Embryonic facial prominence (tissue), 1 donor: ENCODE data around the gene TMEM244.
"Not testable (repeated sequence)": the region's sequence is repeated elsewhere in the genome, so short reads cannot be mapped to it uniquely, and the experiment has no call there.

Experiments used
- DNase-seq: peaks from one replicate; pipeline ENCODE4 v3.0.0-alpha.2; 2016; ENCODE audit errors: extremely low spot score

TMEM244 gene

GRCh38 chr6:129867403-129867802 is 6.3 kb upstream of the TMEM244 start:
- DNase-seq: no peak

GRCh38 chr6:129866688-129867087 is 5.6 kb upstream of the TMEM244 start:
- no peak for DNase-seq

DNA sequence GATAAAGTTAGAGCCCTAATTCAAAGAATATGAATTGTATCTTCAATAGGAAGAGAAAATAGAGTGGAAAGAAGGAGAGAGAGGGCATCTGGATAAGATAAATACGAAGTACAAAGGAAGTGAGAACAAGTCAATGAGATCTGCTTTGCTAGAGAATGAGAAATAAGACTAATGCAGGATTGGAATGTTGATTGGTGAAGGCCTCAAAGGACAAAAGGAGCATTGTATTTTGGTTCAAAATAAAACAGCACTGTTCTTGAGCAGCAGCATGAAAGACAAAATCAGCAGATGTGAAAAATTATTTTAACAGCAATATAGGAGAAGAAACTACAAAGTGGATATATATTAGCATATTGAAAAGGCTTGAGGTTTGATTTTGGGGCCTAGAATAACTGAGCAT is 5.1 kb upstream of the TMEM244 start:
- DNase-seq: no peak

DNA sequence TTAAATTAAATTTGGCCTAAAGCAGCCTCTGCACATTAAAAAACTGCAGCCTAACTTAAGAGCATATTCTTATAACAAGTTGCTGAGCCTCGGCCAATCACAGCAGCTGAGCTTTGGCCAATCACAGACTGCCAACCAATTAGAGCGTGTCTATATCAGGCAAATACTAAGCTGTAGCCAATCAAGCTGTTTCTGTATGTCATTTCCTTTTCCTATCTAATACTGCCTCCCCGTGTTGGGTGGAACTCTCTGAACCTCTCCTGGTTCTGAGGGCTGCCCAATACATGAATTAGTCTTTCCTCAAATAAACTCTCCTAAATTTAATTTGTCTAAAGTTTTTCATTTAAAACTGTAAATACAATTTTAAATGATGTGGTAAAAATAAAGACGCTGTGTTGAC is 3.9 kb upstream of the TMEM244 start:
- DNase-seq: no peak

GRCh38 chr6:129863664-129864063 is 2.5 kb upstream of the TMEM244 start:
- DNase-seq: no peak

- DNase-seq: no peak
These were observed 1.6 kb downstream of the TMEM244 start for GRCh38 chr6:129859524-129859923.

DNA sequence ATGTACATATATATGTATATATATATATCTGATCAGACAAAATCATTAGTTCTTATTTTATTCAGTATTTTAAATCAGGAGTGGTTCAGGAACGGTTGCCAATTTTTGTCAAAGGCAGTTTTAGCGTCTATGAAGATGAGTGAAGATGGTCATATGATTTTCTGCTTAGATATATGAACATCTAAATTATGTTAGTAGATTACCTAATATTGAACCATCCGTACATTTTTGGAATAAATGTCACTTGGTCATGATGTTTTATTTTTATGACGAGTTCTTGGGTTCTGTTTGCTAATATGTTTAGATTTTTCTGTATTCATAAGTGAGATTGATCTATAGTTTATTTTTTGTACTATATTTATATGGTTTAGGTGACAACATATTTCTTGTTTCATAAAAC is 3.3 kb downstream of the TMEM244 start:
- no peak for DNase-seq

- no peak for DNase-seq
These were observed 7.0 kb downstream of the TMEM244 start for GRCh38 chr6:129853996-129854711.

DNA sequence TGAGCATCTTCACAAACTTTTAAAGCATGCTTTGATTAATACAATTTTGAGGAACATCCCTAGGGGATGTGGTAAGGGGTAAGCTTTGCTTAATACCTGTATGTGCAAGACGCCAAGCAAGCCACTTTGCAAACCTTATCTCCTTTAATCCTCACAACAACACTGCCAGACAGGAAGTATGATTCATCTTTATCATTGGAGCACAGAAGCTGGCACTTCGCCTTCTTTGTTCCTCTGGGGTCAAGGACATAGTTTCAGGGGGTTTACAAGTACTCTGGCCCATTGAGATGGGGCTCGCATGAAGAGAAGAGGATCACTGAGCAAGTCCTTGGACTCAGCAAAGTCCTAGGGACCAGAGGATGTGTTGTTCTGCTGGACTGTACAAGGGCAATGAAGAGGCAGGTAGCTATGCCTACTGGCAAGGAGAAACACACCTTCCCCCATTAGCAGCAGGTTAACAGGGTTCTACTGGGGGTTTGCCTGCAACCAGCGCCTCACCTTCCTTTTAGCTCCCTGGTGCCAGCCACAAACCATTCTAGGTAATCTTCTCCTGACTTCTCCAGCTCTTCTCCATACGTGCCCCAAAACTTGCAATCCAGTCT is 8.8 kb downstream of the TMEM244 start:
- no peak for DNase-seq

GRCh38 chr6:129849456-129849855 is 11.7 kb downstream of the TMEM244 start:
- no peak for DNase-seq

GRCh38 chr6:129846761-129847160 is 14.4 kb downstream of the TMEM244 start:
- DNase-seq: no peak

GRCh38 chr6:129845696-129846095 is 15.4 kb downstream of the TMEM244 start:
- no peak for DNase-seq

- DNase-seq: no peak
These were observed 16.8 kb downstream of the TMEM244 start for GRCh38 chr6:129844118-129844891.

DNA sequence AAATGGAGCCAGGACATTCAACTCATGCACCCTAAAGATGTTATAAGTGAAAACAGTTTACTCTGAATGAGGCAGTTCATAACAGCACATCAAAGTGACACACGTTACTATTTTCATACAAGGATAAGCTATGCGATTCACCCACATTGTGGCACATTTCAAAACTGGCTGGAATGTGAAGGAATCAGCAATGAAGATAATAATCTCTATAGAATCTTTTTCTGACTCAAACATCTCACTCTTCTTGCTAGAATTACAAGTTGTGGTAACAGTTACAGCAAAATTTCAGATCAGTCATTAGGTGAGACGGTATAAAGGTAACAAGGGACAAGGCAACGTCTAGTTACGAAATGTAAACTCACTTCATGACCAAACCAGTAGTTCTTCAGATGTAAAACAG is 17.5 kb downstream of the TMEM244 start:
- DNase-seq: no peak

DNA sequence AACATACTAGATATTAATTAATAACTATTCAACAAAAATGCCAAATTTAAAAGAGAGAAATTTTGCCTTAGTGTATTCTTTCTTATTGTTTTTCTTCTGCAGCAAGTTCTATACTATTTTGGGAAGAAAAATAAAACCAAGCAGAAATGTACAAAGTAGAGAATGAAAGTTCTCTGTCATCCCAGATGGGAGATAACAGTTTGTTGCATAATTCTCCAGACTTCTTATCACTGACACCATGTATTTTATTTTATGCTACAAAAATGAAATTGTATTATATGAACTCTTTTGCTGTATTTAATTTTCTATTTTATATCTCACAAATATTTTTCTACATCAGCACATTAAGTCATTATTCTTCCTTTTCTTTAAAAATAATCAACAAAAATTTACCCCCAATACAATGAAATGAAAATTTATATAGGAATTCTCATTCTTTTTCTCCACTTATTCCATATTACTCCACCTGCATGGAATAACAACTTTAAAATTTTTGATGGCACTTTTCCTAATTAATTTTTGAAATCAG is 18.2 kb downstream of the TMEM244 start:
- no peak for DNase-seq

DNA sequence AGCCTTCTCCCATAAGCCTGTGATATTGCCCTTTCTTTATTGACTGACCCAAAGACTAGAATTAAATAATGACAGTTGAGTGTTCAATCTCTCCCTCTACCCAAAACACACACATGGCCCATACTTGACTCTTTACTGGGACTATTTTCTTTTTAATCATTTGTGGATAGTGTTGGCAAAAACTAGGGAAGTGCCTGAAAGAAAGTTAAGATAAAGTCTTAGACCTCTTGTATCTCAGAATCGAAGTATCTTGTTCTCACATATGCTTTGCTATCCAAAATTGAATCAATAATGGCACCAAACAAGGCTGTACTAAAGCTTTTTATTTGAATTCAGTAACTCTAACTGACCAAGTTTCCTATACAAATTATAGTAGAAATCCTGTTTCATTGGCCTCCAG is 19.0 kb downstream of the TMEM244 start:
- DNase-seq: no peak

DNA sequence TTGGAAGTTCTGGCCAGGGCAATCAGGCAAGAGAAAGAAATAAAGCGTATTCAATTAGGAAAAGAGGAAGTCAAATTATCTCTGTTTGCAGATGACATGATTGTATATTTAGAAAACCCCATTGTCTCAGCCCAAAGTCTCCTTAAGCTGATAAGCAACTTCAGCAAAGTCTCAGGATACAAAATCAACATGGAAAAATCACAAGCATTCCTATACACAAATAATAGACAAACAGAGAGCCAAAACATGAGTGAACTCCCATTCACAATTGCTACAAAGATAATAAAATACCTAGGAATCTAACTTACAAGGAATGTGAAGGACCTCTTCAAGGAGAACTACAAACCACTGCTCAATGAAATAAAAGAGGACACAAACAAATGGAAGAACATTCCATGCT is 21.6 kb downstream of the TMEM244 start:
- DNase-seq: not testable (repeated sequence)

GRCh38 chr6:129835691-129836090 is 25.4 kb downstream of the TMEM244 start:
- DNase-seq: no peak

- DNase-seq: no peak
These were observed 28.8 kb downstream of the TMEM244 start for GRCh38 chr6:129832299-129832698.

GRCh38 chr6:129828229-129828628 is 32.9 kb downstream of the TMEM244 start:
- DNase-seq: no peak

DNA sequence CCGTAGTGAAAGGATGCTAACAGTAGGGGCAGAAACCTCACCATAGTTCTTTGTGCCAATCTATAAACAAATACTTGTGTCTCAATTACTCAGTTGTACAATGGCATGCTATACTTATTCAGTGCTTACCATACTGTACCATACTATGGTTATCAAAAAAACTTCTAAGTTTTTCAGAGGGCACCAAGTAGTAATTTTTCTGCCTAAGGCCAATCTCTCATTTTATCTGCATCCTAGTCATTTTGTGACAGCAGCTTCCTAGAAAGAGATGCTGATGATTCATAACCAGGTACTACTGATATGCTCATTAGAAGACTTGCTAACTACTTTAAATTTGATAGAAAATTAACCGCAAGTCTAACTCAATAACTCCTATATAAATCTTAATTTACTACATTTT is 42.9 kb downstream of the TMEM244 start:
- DNase-seq: no peak

DNA sequence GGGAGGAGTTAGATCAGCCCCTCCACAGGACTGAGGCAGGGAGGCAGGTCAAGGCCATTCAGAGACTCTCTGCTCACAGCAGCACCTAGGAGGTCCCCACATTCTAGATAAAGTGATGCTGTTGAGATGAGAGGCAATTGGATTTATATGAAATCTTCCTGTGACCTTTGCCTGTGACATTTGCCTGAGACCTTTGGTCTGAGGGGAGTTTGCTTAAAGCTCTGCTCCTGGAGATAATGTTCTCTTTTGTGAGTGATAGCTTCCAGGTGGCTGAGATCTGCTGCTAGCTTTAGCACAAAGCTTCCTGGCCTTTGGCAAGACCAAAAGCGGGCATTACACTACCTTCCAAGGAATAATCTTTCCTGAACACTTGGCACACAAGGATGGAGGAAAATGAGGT is 43.3 kb downstream of the TMEM244 start:
- DNase-seq: no peak

GRCh38 chr6:129817332-129817731 is 43.8 kb downstream of the TMEM244 start:
- DNase-seq: no peak
